ENCODE results near the gene NEDD9.

DNA sequence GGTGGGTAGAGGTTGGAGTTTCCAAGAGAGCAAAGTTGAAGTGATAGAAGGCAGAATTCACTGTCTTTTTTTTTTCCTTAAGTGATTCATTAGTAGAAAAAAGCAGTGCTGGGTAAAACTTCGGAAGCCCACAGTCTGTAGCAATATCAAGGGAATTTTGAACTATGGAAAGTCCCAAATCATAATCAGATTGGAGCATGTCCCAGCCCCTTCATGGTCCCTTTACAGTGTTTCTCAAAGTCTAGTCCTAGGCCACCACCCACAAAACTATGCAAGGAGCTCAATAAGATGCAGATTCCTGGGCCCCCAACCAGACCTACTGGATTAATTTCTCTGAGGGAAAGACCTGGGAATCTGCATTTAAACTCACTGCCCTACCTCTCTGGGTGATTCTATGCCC lies 22.6 kb downstream of the NEDD9 start:
- TF ChIP-seq ZNF510 (CRISPR knock-in tag; IDR thresholded peaks at IDR 0.05; ENCODE audit: low read depth) (no peak), KAT8 (CRISPR knock-in tag; IDR thresholded peaks at IDR 0.05) (no peak), ZMYM2 (CRISPR knock-in tag; IDR thresholded peaks at IDR 0.05) (no peak), MED13 (CRISPR knock-in tag; IDR thresholded peaks at IDR 0.05) (no peak), ZNF768 (CRISPR knock-in tag; IDR thresholded peaks at IDR 0.05) (no peak), ZNF10 (CRISPR knock-in tag; IDR thresholded peaks at IDR 0.05; ENCODE audit: borderline replicate concordance, low read depth) (no peak), RBFOX2 (IDR thresholded peaks at IDR 0.05; ENCODE audit: low read depth, low read length) (no peak), SP1 (IDR thresholded peaks at IDR 0.05) (no peak), SP1 (CRISPR knock-in tag; IDR thresholded peaks at IDR 0.05) (no peak), POLR2A (IDR thresholded peaks at IDR 0.05; ENCODE audit: insufficient read depth in 1 of 2, low read depth in 2 of 2, low read length in 2 of 2) (no peak)
- TF ChIP-seq, protein P1, sequence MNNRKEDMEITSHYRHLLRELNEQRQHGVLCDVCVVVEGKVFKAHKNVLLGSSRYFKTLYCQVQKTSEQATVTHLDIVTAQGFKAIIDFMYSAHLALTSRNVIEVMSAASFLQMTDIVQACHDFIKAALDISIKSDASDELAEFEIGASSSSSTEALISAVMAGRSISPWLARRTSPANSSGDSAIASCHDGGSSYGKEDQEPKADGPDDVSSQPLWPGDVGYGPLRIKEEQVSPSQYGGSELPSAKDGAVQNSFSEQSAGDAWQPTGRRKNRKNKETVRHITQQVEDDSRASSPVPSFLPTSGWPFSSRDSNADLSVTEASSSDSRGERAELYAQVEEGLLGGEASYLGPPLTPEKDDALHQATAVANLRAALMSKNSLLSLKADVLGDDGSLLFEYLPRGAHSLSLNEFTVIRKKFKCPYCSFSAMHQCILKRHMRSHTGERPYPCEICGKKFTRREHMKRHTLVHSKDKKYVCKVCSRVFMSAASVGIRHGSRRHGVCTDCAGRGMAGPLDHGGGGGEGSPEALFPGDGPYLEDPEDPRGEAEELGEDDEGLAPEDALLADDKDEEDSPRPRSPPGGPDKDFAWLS (CRISPR knock-in tag; IDR thresholded peaks at IDR 0.05; ENCODE audit: borderline replicate concordance), result no peak

Measured in HepG2 (cell line).